HCT116 (cell line): Measurements from ENCODE around the gene SNAPC4. TPM values are rescaled to one million over a fixed set of nuclear protein-coding genes. Genes with fewer than 3 reads are reported as not detected.

ENCODE experiments used
- ATAC-seq: fragments of 200-7000 bp; cut with Tn5 transposase; 2 replicates; pipeline ENCODE4 v1.9.1; 2020; ENCODE audit warnings: mild to moderate bottlenecking, moderate library complexity
- BruUV-seq: library from RNA; stranded (reverse); fragments of 400-500 nt; replicated peaks from 2 replicates; lab custom pipeline; 2021; lab: Mats Ljungman, UMichigan
- CTCF ChIA-PET: fragments of 300-600 bp; sonication (Branson Sonifier 250); formaldehyde crosslinking; loops from one replicate; lab custom pipeline; 2021; ENCODE audit warnings: antibody characterized with exemption; lab: Charles Lee
- POLR2A ChIA-PET: fragments of 300-600, 350-600 bp; sonication (Branson Sonifier 250); formaldehyde crosslinking; loops from one replicate; lab custom pipeline; 2021; ENCODE audit warnings: antibody characterized with exemption; lab: Charles Lee
- RAD21 ChIA-PET, 2 experiments: fragments of 300-600 bp; sonication (Branson Sonifier 250); formaldehyde crosslinking; loops; one replicate each; lab custom pipeline; 2023; ENCODE audit warnings: low total read pairs in 2 of 2; ENCODE audit not compliant: uncharacterized antibody in 2 of 2, unreplicated experiment in 2 of 2, low non-redundant PET in 1 of 2; lab: Charles Lee
- DNase-seq: peaks from one replicate; pipeline ENCODE4 v3.0.0-alpha.2; 2010; ENCODE audit warnings: low read depth, low spot score
- H2AFZ ChIP-seq: fragments of 200-600 bp; shearing (Covaris generic), sonication (generic); 2 replicates; pipeline ENCODE4 v1.6.1; 2017; ENCODE audit warnings: low read depth, mixed run types, mixed read lengths, antibody characterized with exemption, low read length; ENCODE audit not compliant: poor library complexity, severe bottlenecking
- H3K27ac ChIP-seq: 2 replicates; pipeline ENCODE4 v1.5.1; 2012; ENCODE audit warnings: low read depth, low read length
- H3K27me3 ChIP-seq: fragments of 200-600 bp; sonication (generic); 2 replicates; pipeline ENCODE4 v1.6.1; 2016; ENCODE audit warnings: mixed run types, low read length, mixed read lengths; ENCODE audit not compliant: insufficient read depth
- H3K36me3 ChIP-seq, 2 experiments: fragments of 200-500 bp in 1 of 2; fragments of 200-600 bp in 1 of 2; sonication (Bioruptor generic) in 1 of 2; sonication (generic) in 1 of 2; 2 replicates each; pipeline versions ENCODE4 v1.5.1 to v1.6.1; 2014 to 2016; ENCODE audit warnings: low read length in 2 of 2, inconsistent platforms in 1 of 2, mixed read lengths in 1 of 2, mixed run types in 1 of 2; ENCODE audit not compliant: insufficient read depth in 2 of 2, control insufficient read depth in 1 of 2
- H3K4me1 ChIP-seq, 2 experiments: fragments of 200-600 bp in 1 of 2; sonication (generic) in 1 of 2; 2 replicates each; pipeline versions ENCODE4 v1.5.1 to v1.6.1; 2012 to 2017; ENCODE audit warnings: low read length in 2 of 2, inconsistent platforms in 1 of 2, mild to moderate bottlenecking in 1 of 2, mixed read lengths in 1 of 2, mixed run types in 1 of 2, moderate library complexity in 1 of 2; ENCODE audit not compliant: insufficient read depth in 2 of 2, control insufficient read depth in 1 of 2
- H3K4me2 ChIP-seq: fragments of 200-600 bp; sonication (generic); 2 replicates; pipeline ENCODE4 v1.6.1; 2017; ENCODE audit warnings: mixed run types, low read length, mixed read lengths
- H3K4me3 ChIP-seq, 2 experiments: fragments of 200-600 bp in 1 of 2; sonication (generic) in 1 of 2; replicated peaks in 1 of 2; 2 replicates each; pipeline ENCODE4 v1.5.1; 2011 to 2016; ENCODE audit warnings: low read length in 2 of 2, control low read depth in 1 of 2, low read depth in 1 of 2, mild to moderate bottlenecking in 1 of 2, mixed read lengths in 1 of 2, mixed run types in 1 of 2
- H3K79me2 ChIP-seq: fragments of 200-600 bp; sonication (generic); 2 replicates; pipeline ENCODE4 v1.6.1; 2017; ENCODE audit warnings: mild to moderate bottlenecking, mixed run types, low read length, moderate library complexity, mixed read lengths; ENCODE audit not compliant: insufficient read depth
- H3K9ac ChIP-seq: fragments of 200-600 bp; sonication (generic); 2 replicates; pipeline ENCODE4 v1.6.1; 2016; ENCODE audit warnings: low read length, mixed read lengths
- H3K9me2 ChIP-seq: fragments of 200-600 bp; sonication (generic), shearing (Covaris generic); 2 replicates; pipeline ENCODE4 v1.6.1; 2017; ENCODE audit warnings: mixed run types, mild to moderate bottlenecking, moderate library complexity; ENCODE audit not compliant: insufficient read depth
- H3K9me3 ChIP-seq, 2 experiments: fragments of 200-500 bp in 1 of 2; fragments of 200-600 bp in 1 of 2; sonication (Bioruptor generic) in 1 of 2; sonication (generic) in 1 of 2; 2 replicates each; pipeline ENCODE4 v1.6.1; 2014 to 2017; ENCODE audit warnings: low read length in 2 of 2, mixed read lengths in 2 of 2, inconsistent platforms in 1 of 2, low read depth in 1 of 2, mild to moderate bottlenecking in 1 of 2, mixed run types in 1 of 2, moderate library complexity in 1 of 2; ENCODE audit not compliant: control insufficient read depth in 1 of 2, insufficient read depth in 1 of 2
- H4K20me1 ChIP-seq: fragments of 200-600 bp; sonication (generic), shearing (Covaris generic); 2 replicates; pipeline ENCODE4 v1.6.1; 2017; ENCODE audit warnings: mixed run types, mild to moderate bottlenecking, moderate library complexity; ENCODE audit not compliant: insufficient read depth
- EZH2phosphoT487 ChIP-seq: fragments of 200-600 bp; IDR thresholded peaks from 2 replicates; pipeline ENCODE4 v1.6.1; 2018; ENCODE audit warnings: antibody characterized with exemption, borderline replicate concordance
- FOSL1 ChIP-seq: IDR thresholded peaks from 2 replicates; pipeline ENCODE4 v1.6.1; 2012; ENCODE audit warnings: low read depth
- ZBTB33 ChIP-seq: IDR thresholded peaks from 2 replicates; pipeline ENCODE4 v1.6.1; 2011; ENCODE audit warnings: mild to moderate bottlenecking, low read length, moderate library complexity; ENCODE audit not compliant: insufficient replicate concordance; ENCODE audit errors: extremely low read depth
- intact Hi-C: fragments of 100-400 bp; cut with micrococcal nuclease; formaldehyde crosslinking; loops from 2 replicates; pipeline ENCODE4 v1.10.0; 2022
- total RNA-seq: library from RNA; stranded (reverse); gene quantifications from one replicate; pipeline ENCODE4 v1.2.1, GENCODE V29; 2021; ENCODE audit not compliant: unreplicated experiment
- TF ChIP-seq, protein P1 (sequence below), 3 experiments: fragments of 200-600 bp in 1 of 3; sonication (generic) in 1 of 3; IDR thresholded peaks in 2 of 3; conservative IDR thresholded peaks in 1 of 3; 2 replicates each; pipeline ENCODE4 v1.5.1; 2012 to 2017; ENCODE audit warnings: low read depth in 2 of 3, low read length in 2 of 3, antibody characterized with exemption in 1 of 3, borderline replicate concordance in 1 of 3, control low read depth in 1 of 3, mild to moderate bottlenecking in 1 of 3, mixed read lengths in 1 of 3, mixed run types in 1 of 3, moderate library complexity in 1 of 3; ENCODE audit not compliant: insufficient read depth in 1 of 3

The SNAPC4 gene
- total RNA-seq, 1 experiment from 2014 or later, result 20.4 TPM

DNA sequence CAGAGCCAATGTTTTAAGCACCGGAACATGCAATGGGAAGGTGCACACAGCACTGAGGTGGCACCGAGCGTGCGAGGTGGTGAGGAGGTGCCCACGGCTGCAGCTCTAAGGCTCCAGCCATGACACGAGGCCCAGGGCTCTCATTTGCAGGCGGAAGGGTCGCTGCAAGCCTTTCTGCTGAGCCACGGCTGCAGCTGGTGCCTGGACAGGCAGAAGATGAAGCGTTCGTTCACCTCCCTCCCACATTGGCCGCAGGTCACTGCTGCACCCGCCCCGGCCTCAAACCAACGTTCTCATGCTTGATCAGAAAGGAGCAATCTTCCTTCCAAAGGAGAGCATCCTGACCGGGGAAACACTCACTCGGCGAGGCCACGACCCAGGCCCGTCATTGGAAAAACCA is 44.1 kb upstream of the SNAPC4 start:
- ChIA-PET CTCF (interaction anchor here (1.5 kb wide), 1 partner anchor 40 kb away, joined by 3 read pairs; no protein-coding TSS in a partner anchor), RAD21 (no interaction called here), POLR2A (no interaction called here)
- no peak overlapping the region for H2AFZ ChIP-seq
- H3K4me2 ChIP-seq, result no peak overlapping the region
- BruUV-seq, result no TSS peak
- no peaks in the 10 kb centered on the region for H4K20me1 ChIP-seq
- no peak for ATAC-seq
- H3K27me3 ChIP-seq, result no peaks in the 10 kb centered on the region
- TF ChIP-seq EZH2phosphoT487 (no peak), FOSL1 (no peak), ZBTB33 (no peak)
- TF ChIP-seq, protein P1, sequence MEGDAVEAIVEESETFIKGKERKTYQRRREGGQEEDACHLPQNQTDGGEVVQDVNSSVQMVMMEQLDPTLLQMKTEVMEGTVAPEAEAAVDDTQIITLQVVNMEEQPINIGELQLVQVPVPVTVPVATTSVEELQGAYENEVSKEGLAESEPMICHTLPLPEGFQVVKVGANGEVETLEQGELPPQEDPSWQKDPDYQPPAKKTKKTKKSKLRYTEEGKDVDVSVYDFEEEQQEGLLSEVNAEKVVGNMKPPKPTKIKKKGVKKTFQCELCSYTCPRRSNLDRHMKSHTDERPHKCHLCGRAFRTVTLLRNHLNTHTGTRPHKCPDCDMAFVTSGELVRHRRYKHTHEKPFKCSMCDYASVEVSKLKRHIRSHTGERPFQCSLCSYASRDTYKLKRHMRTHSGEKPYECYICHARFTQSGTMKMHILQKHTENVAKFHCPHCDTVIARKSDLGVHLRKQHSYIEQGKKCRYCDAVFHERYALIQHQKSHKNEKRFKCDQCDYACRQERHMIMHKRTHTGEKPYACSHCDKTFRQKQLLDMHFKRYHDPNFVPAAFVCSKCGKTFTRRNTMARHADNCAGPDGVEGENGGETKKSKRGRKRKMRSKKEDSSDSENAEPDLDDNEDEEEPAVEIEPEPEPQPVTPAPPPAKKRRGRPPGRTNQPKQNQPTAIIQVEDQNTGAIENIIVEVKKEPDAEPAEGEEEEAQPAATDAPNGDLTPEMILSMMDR (IDR thresholded peaks at IDR 0.05 in 2 of 3, conservative IDR thresholded peaks at IDR 0.05 in 1 of 3; ENCODE audit: borderline replicate concordance in 1 of 3, insufficient read depth in 1 of 3, low read depth in 2 of 3, low read length in 2 of 3), result no peak
- H3K79me2 ChIP-seq, result peaks cover 2% of the 10 kb centered on the region; the same call in 1 of the 2 replicates
- DNase-seq, result no peak
- H3K9ac ChIP-seq, result no peak overlapping the region
- H3K9me2 ChIP-seq, result no peaks in the 10 kb centered on the region
- peaks cover 0 to 4% of the 10 kb centered on the region in 2 experiments; a peak in 2 of 4 replicates for H3K4me1 ChIP-seq
- intact Hi-C loops, result no loop called here
- peaks cover 24 to 47% of the 10 kb centered on the region in 2 experiments for H3K36me3 ChIP-seq
- H3K27ac ChIP-seq, result no peak overlapping the region
- no peak overlapping the region for H3K4me3 ChIP-seq
- no peaks in the 10 kb centered on the region for H3K9me3 ChIP-seq
